ENCODE data around the gene SV2B.

Gene SV2B

GRCh38 chr15:91158415-91159394 lies 58.6 kb downstream of the SV2B start:
- H3K27me3 ChIP-seq = peaks cover 14% of the 10 kb centered on the region
- no peak for TF ChIP-seq CTCF (IDR thresholded peaks at IDR 0.05; ENCODE audit: low read depth, low read length)
- no peaks in the 10 kb centered on the region for H3K36me3 ChIP-seq
- no peaks in the 10 kb centered on the region for H3K4me1 ChIP-seq
- no peak for DNase-seq
- H3K4me3 ChIP-seq (ENCODE audit: low read depth, low read length) = no peak overlapping the region
- H3K9me3 ChIP-seq = no peaks in the 10 kb centered on the region

- no peak for DNase-seq
- Histone ChIP-seq H3K36me3 (no peaks in the 10 kb centered on the region), H3K4me1 (no peaks in the 10 kb centered on the region), H3K4me3 (ENCODE audit: low read depth, low read length) (no peak overlapping the region), H3K9me3 (no peaks in the 10 kb centered on the region), H3K27me3 (peaks cover 3% of the 10 kb centered on the region; the same call in 1 of the 2 replicates)
- no peak for TF ChIP-seq CTCF (IDR thresholded peaks at IDR 0.05; ENCODE audit: low read depth, low read length)
Observed at GRCh38 chr15:91165850-91166249, 65.8 kb downstream of the SV2B start.

- Histone ChIP-seq H3K4me1 (no peaks in the 10 kb centered on the region), H3K9me3 (no peaks in the 10 kb centered on the region), H3K27me3 (peaks cover 9% of the 10 kb centered on the region; the same call in 1 of the 2 replicates), H3K4me3 (ENCODE audit: low read depth, low read length) (no peak overlapping the region), H3K36me3 (no peaks in the 10 kb centered on the region)
- no peak for DNase-seq
- no peak for TF ChIP-seq CTCF (IDR thresholded peaks at IDR 0.05; ENCODE audit: low read depth, low read length)
Observed at GRCh38 chr15:91168457-91168856, 68.4 kb downstream of the SV2B start.

GRCh38 chr15:91171334-91171733 lies 71.3 kb downstream of the SV2B start:
- DNase-seq = no peak
- H3K4me1 ChIP-seq = no peaks in the 10 kb centered on the region
- no peak overlapping the region for H3K4me3 ChIP-seq (ENCODE audit: low read depth, low read length)
- peaks cover 22% of the 10 kb centered on the region; the same call in 1 of the 2 replicates for H3K27me3 ChIP-seq
- H3K9me3 ChIP-seq = no peaks in the 10 kb centered on the region
- no peaks in the 10 kb centered on the region for H3K36me3 ChIP-seq
- TF ChIP-seq CTCF (IDR thresholded peaks at IDR 0.05; ENCODE audit: low read depth, low read length) = no peak

GRCh38 chr15:91182101-91182500 lies 82.0 kb downstream of the SV2B start:
- Histone ChIP-seq H3K9me3 (no peaks in the 10 kb centered on the region; the same call in 1 of the 2 replicates), H3K36me3 (no peaks in the 10 kb centered on the region), H3K4me3 (ENCODE audit: low read depth, low read length) (no peak overlapping the region), H3K27me3 (peaks cover 7% of the 10 kb centered on the region), H3K4me1 (no peaks in the 10 kb centered on the region)
- no peak for DNase-seq
- no peak for TF ChIP-seq CTCF (IDR thresholded peaks at IDR 0.05; ENCODE audit: low read depth, low read length)

GRCh38 chr15:91183596-91183995 lies 83.5 kb downstream of the SV2B start:
- Histone ChIP-seq H3K36me3 (no peaks in the 10 kb centered on the region), H3K4me1 (no peaks in the 10 kb centered on the region), H3K9me3 (no peaks in the 10 kb centered on the region; the same call in 1 of the 2 replicates), H3K4me3 (ENCODE audit: low read depth, low read length) (no peak overlapping the region), H3K27me3 (peaks cover 7% of the 10 kb centered on the region)
- TF ChIP-seq CTCF (IDR thresholded peaks at IDR 0.05; ENCODE audit: low read depth, low read length) = no peak
- no peak for DNase-seq

All from BE2C (cell line).